Measurements from ENCODE around the gene TMEM123.

- TF ChIP-seq, protein P1, sequence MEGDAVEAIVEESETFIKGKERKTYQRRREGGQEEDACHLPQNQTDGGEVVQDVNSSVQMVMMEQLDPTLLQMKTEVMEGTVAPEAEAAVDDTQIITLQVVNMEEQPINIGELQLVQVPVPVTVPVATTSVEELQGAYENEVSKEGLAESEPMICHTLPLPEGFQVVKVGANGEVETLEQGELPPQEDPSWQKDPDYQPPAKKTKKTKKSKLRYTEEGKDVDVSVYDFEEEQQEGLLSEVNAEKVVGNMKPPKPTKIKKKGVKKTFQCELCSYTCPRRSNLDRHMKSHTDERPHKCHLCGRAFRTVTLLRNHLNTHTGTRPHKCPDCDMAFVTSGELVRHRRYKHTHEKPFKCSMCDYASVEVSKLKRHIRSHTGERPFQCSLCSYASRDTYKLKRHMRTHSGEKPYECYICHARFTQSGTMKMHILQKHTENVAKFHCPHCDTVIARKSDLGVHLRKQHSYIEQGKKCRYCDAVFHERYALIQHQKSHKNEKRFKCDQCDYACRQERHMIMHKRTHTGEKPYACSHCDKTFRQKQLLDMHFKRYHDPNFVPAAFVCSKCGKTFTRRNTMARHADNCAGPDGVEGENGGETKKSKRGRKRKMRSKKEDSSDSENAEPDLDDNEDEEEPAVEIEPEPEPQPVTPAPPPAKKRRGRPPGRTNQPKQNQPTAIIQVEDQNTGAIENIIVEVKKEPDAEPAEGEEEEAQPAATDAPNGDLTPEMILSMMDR (conservative IDR thresholded peaks at IDR 0.05; ENCODE audit: low read depth, low read length), result no peak
- no peak for TF ChIP-seq POLR2A (IDR thresholded peaks at IDR 0.05; ENCODE audit: low read depth, low read length)
These were observed 41.0 kb upstream of the TMEM123 start for GRCh38 chr11:102493524-102493923.
